ENCODE data around the gene ACBD6.

GRCh38 chr1:180505732-180506335 lies 3.5 kb upstream of the ACBD6 start:
- TF ChIP-seq RAD21 (IDR thresholded peaks at IDR 0.05; ENCODE audit: low read length), result no peak
- TF ChIP-seq CTCF (conservative IDR thresholded peaks at IDR 0.05; ENCODE audit: low read depth, low read length), result no peak
- TF ChIP-seq FOS (IDR thresholded peaks at IDR 0.05; ENCODE audit: low read depth, low read length), result no peak
- TF ChIP-seq POLR2A (IDR thresholded peaks at IDR 0.05; ENCODE audit: low read depth, low read length), result no peak
- TF ChIP-seq USF2 (IDR thresholded peaks at IDR 0.05; ENCODE audit: low read depth, low read length), result no peak
- TF ChIP-seq CEBPB (IDR thresholded peaks at IDR 0.05; ENCODE audit: low read depth, low read length), result no peak; the same call in 1 of the 2 replicates
- TF ChIP-seq RFX5 (IDR thresholded peaks at IDR 0.05; ENCODE audit: low read depth, low read length), result no peak
- TF ChIP-seq ELK1 (IDR thresholded peaks at IDR 0.05; ENCODE audit: borderline replicate concordance, low read depth, low read length), result no peak
- no peak for TF ChIP-seq MXI1 (IDR thresholded peaks at IDR 0.05; ENCODE audit: borderline replicate concordance, low read depth, low read length)
- TF ChIP-seq MAFK (IDR thresholded peaks at IDR 0.05; ENCODE audit: low read depth, low read length), result no peak
- no peak for TF ChIP-seq SMC3 (IDR thresholded peaks at IDR 0.05; ENCODE audit: low read depth, low read length)
- no peak for TF ChIP-seq NFE2L2 (IDR thresholded peaks at IDR 0.05; ENCODE audit: low read depth, low read length)
- TF ChIP-seq RCOR1 (IDR thresholded peaks at IDR 0.05; ENCODE audit: insufficient replicate concordance, low read length), result no peak
